GM12878 (cell line): ENCODE results near the gene GATA3. TPM values are rescaled to one million over a fixed set of nuclear protein-coding genes. Genes with fewer than 3 reads are reported as not detected.

Source experiments
- ATAC-seq: fragments of 200-7000 bp; cut with Tn5 transposase; 3 replicates; pipeline ENCODE4 v1.9.1; 2020; ENCODE audit warnings: mild to moderate bottlenecking, moderate library complexity
- BruUV-seq: library from RNA; stranded (reverse); fragments of 400-500 nt; replicated peaks from 2 replicates; lab custom pipeline; 2021; lab: Mats Ljungman, UMichigan
- CTCF ChIA-PET: fragments of 300-600 bp; sonication (Branson Sonifier 250); formaldehyde crosslinking; extraction: SDS; loops from one replicate; lab custom pipeline; 2021; ENCODE audit warnings: inconsistent platforms; lab: Yijun Ruan, JAX
- POLR2A ChIA-PET: fragments of 350-600 bp; formaldehyde crosslinking; extraction: SDS; loops from one replicate; lab custom pipeline; 2021; ENCODE audit warnings: inconsistent platforms; lab: Charles Lee
- RAD21 ChIA-PET: fragments of 300-600 bp; sonication (Branson Sonifier 250); formaldehyde crosslinking; loops from one replicate; lab custom pipeline; 2023; ENCODE audit warnings: antibody characterized with exemption; ENCODE audit not compliant: unreplicated experiment; lab: Charles Lee
- SMC1A ChIA-PET: fragments of 300-600 bp; sonication (Branson Sonifier 250); formaldehyde crosslinking; loops from one replicate; lab custom pipeline; 2023; ENCODE audit not compliant: unreplicated experiment, uncharacterized antibody; lab: Charles Lee
- DNase-seq: peaks from one replicate; pipeline ENCODE4 v3.0.0-alpha.2; 2011; ENCODE audit warnings: low read depth, low spot score
- FAIRE-seq: peaks from 3 replicates; lab custom pipeline; 2011; peaks lifted over from hg19 to GRCh38; lab: Jason Lieb, UNC
- H2AFZ ChIP-seq: 2 replicates; pipeline ENCODE4 v1.6.0; 2011; ENCODE audit warnings: low read depth, low read length, control low read depth; ENCODE audit not compliant: control insufficient read depth
- H3K27ac ChIP-seq: 2 replicates; pipeline ENCODE4 v1.5.1; 2011; ENCODE audit warnings: control low read depth; ENCODE audit not compliant: control insufficient read depth, insufficient read depth
- H3K27me3 ChIP-seq, 2 experiments: replicated peaks in 1 of 2; 2 replicates each; pipeline versions ENCODE4 v1.6.0 to v1.6.1; 2011; ENCODE audit warnings: low read length in 1 of 2; ENCODE audit not compliant: control insufficient read depth in 2 of 2, insufficient read depth in 2 of 2
- H3K36me3 ChIP-seq, 2 experiments: 2 replicates each; pipeline ENCODE4 v1.5.1; 2011; ENCODE audit warnings: low read length in 1 of 2; ENCODE audit not compliant: control insufficient read depth in 2 of 2, insufficient read depth in 2 of 2
- H3K4me1 ChIP-seq: 2 replicates; pipeline ENCODE4 v1.6.1; 2011; ENCODE audit warnings: mild to moderate bottlenecking, low read length, moderate library complexity, mixed read lengths; ENCODE audit not compliant: control insufficient read depth, insufficient read depth
- H3K4me2 ChIP-seq: 2 replicates; pipeline ENCODE4 v1.6.0; 2011; ENCODE audit warnings: control low read depth; ENCODE audit not compliant: control insufficient read depth, insufficient read depth
- H3K4me3 ChIP-seq: fragments of 200-600 bp; sonication (generic); 2 replicates; pipeline ENCODE4 v1.5.1; 2016
- H3K79me2 ChIP-seq: 2 replicates; pipeline ENCODE4 v1.6.0; 2011; ENCODE audit warnings: low read length; ENCODE audit not compliant: control insufficient read depth, insufficient read depth
- H3K9ac ChIP-seq: 2 replicates; pipeline ENCODE4 v1.8.0; 2011; ENCODE audit warnings: low read length, control low read depth, mixed read lengths; ENCODE audit not compliant: control insufficient read depth, insufficient read depth
- H3K9me3 ChIP-seq: replicated peaks from 3 replicates; pipeline ENCODE4 v1.5.1; 2011; ENCODE audit warnings: mild to moderate bottlenecking, low read length; ENCODE audit not compliant: control insufficient read depth, insufficient read depth
- H4K20me1 ChIP-seq: 2 replicates; pipeline ENCODE4 v1.6.0; 2011; ENCODE audit not compliant: control insufficient read depth, insufficient read depth
- ASH2L ChIP-seq: fragments of 300-600, 200-600 bp; sonication (generic); IDR thresholded peaks from 2 replicates; pipeline ENCODE4 v1.6.1; 2017; ENCODE audit warnings: low read depth, mild to moderate bottlenecking, borderline replicate concordance
- LARP7 ChIP-seq: fragments of 450-650 bp; IDR thresholded peaks from 2 replicates; pipeline ENCODE4 v1.6.1; 2017; ENCODE audit warnings: mild to moderate bottlenecking
- SMAD1 ChIP-seq: fragments of 450-650 bp; IDR thresholded peaks from 2 replicates; pipeline ENCODE4 v1.6.1; 2018; ENCODE audit warnings: mild to moderate bottlenecking, low read depth; ENCODE audit not compliant: partially characterized antibody
- WGBS: methylation state at CpG from one replicate; pipeline ENCODE4 v1.1.6; 2016; ENCODE audit warnings: low lambda C conversion rate; ENCODE audit not compliant: insufficient replicate concordance, insufficient coverage; ENCODE audit errors: missing lambda C conversion rate; 5-methylcytosine and 5-hydroxymethylcytosine counted together
- in situ Hi-C: fragments of 300-500 bp; cut with MboI; formaldehyde crosslinking; loops from 9 replicates; pipeline ENCODE4 v1.14.3; 2018; ENCODE audit warnings: mixed read lengths
- intact Hi-C: fragments of 100-400 bp; cut with micrococcal nuclease; formaldehyde crosslinking; loops from one replicate; pipeline ENCODE4 v1.14.2; 2022; ENCODE audit not compliant: unreplicated experiment
- polyA plus RNA-seq, 11 experiments: library from polyadenylated mRNA; depleted of rRNA in 4 of 11; unstranded in 6 of 11; stranded (reverse) in 5 of 11; fragments of >200 nt; fragmentation: Nextera tagmentation in 4 of 11; fragmentation: Illumina TruSeq in 1 of 11; extraction: Ambion mirVana in 4 of 11; extraction: Trizol in 1 of 11; gene quantifications; 1 replicate in 1 of 11; 2 replicates in 10 of 11; pipeline versions ENCODE4 v1.2.1 to v1.2.3, GENCODE V29; 2011 to 2016; ENCODE audit warnings: inconsistent platforms in 2 of 11, missing spikeins in 2 of 11, low read depth in 1 of 11
- total RNA-seq, 4 experiments: library from RNA; depleted of rRNA in 3 of 4; stranded (reverse); fragments of >200 nt in 3 of 4; fragmentation: Illumina TruSeq in 1 of 4; extraction: Trizol in 1 of 4; gene quantifications; 2 replicates each; pipeline versions ENCODE4 v1.2.1 to v1.2.3, GENCODE V29; 2013 to 2021
- TF ChIP-seq, protein P1 (sequence below): fragments of 450-650 bp; IDR thresholded peaks from 2 replicates; pipeline ENCODE4 v1.6.1; 2017; ENCODE audit warnings: low read depth, mild to moderate bottlenecking, moderate library complexity
- TF ChIP-seq, protein P2 (sequence below): fragments of 450-650 bp; IDR thresholded peaks from 2 replicates; pipeline ENCODE4 v1.6.1; 2016; ENCODE audit warnings: mild to moderate bottlenecking

Gene GATA3
- total and polyA plus RNA-seq, 10 of the 15 experiments (the other 5 are each of a cell fraction or from before 2014, with no cell fraction given): 0.08 to 0.80 (median 0.29) TPM

DNA sequence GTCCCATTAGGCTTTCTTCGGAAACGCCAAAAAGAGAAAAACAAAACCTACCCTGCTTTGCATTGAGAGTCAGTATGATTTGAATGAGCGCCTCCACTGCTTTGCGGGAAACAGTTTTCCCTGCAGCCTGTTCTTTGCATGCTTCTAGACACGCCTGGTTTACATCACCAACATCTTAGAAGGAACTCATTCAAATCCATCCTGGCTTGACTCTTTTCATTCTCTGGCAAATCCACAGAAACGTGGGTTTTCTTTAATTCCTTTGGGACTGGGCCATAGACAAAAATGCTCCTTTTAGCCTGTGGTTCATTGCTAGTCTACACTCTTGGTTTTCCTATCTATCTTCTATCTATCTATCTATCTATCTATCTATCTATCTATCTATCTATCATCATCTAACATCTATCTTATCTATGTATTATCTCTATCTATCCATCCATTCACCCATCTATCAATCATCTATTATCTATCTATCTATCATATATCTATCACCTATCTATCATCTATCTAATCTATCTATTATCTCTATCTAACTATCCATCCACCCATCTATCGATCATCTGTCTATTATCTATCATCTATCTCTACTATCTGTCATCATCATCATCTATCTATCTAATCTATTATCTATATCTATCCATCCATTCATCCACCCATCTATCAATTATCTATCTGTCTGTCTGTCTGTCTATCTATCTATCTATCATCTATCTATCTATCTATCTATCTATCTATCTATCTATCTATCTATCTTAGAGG lies 68.3 kb downstream of the GATA3 start:
- no peak overlapping the region for H2AFZ ChIP-seq
- H4K20me1 ChIP-seq: no peaks in the 10 kb centered on the region
- in situ Hi-C loops: no loop called here
- no peaks in the 10 kb centered on the region for H3K4me1 ChIP-seq
- POLR2A ChIA-PET: no interaction called here
- no peak overlapping the region for H3K27ac ChIP-seq
- no peaks in the 10 kb centered on the region for H3K36me3 ChIP-seq
- TF ChIP-seq, protein P1, sequence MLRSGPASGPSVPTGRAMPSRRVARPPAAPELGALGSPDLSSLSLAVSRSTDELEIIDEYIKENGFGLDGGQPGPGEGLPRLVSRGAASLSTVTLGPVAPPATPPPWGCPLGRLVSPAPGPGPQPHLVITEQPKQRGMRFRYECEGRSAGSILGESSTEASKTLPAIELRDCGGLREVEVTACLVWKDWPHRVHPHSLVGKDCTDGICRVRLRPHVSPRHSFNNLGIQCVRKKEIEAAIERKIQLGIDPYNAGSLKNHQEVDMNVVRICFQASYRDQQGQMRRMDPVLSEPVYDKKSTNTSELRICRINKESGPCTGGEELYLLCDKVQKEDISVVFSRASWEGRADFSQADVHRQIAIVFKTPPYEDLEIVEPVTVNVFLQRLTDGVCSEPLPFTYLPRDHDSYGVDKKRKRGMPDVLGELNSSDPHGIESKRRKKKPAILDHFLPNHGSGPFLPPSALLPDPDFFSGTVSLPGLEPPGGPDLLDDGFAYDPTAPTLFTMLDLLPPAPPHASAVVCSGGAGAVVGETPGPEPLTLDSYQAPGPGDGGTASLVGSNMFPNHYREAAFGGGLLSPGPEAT: no peak
- TF ChIP-seq SMAD1 (no peak), ASH2L (no peak), LARP7 (no peak)
- TF ChIP-seq, protein P2, sequence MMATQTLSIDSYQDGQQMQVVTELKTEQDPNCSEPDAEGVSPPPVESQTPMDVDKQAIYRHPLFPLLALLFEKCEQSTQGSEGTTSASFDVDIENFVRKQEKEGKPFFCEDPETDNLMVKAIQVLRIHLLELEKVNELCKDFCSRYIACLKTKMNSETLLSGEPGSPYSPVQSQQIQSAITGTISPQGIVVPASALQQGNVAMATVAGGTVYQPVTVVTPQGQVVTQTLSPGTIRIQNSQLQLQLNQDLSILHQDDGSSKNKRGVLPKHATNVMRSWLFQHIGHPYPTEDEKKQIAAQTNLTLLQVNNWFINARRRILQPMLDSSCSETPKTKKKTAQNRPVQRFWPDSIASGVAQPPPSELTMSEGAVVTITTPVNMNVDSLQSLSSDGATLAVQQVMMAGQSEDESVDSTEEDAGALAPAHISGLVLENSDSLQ: no peak
- no peak for FAIRE-seq
- no peak overlapping the region for H3K4me3 ChIP-seq
- no peak overlapping the region for H3K4me2 ChIP-seq
- H3K27me3 ChIP-seq: no peaks in the 10 kb centered on the region; a peak in 3 of 4 replicates
- ATAC-seq: no peak
- RAD21 ChIA-PET: no interaction called here
- SMC1A ChIA-PET: no interaction called here
- intact Hi-C loops: no loop called here
- no peaks in the 10 kb centered on the region for H3K9me3 ChIP-seq
- no peaks in the 10 kb centered on the region for H3K79me2 ChIP-seq
- CTCF ChIA-PET: no interaction called here
- 64% methylated on average over 7 of the region's 7 CpGs for WGBS
- no TSS peak for BruUV-seq
- no peak for DNase-seq
- H3K9ac ChIP-seq: no peak overlapping the region
